ENCODE results near the gene GSK3A.

The GSK3A gene

DNA sequence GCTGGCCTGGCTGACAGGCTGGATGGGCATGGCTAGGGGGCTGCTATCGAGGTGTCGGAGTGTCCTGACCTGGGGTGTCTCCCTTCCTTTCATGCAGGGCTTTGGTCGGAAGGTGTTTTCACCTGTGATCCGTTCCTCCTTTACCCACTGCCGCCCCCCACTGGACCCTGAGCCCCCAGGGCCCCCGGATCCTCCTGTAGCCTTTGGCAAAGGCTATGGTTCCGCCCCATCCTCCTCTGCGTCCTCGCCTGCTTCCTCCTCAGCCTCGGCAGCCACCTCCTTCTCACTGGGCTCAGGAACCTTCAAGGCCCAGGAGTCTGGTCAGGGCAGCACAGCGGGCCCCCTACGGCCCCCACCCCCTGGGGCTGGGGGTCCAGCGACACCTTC lies 47.7 kb upstream of the GSK3A start:
- Histone ChIP-seq H3K79me2 (ENCODE audit: insufficient read depth, low read length) (peaks cover 18% of the 10 kb centered on the region), H3K36me3 (ENCODE audit: insufficient read depth, low read length) (peaks cover 66% of the 10 kb centered on the region; the same call in 1 of the 2 replicates), H3K4me2 (ENCODE audit: low read depth, low read length, poor library complexity, severe bottlenecking) (no peak overlapping the region), H4K20me1 (ENCODE audit: insufficient read depth, low read length, poor library complexity, severe bottlenecking) (peaks cover 17% of the 10 kb centered on the region), H3K27me3 (ENCODE audit: insufficient read depth, low read length, poor library complexity, severe bottlenecking) (no peaks in the 10 kb centered on the region), H3K9me3 (ENCODE audit: insufficient read depth, low read depth, low read length) (no peaks in the 10 kb centered on the region), H3K9me2 (replicated peaks; ENCODE audit: low read depth, low read length) (no peaks in the 10 kb centered on the region), H3K4me3 (ENCODE audit: low read length, poor library complexity, severe bottlenecking) (no peak overlapping the region), H3K4me1 (ENCODE audit: insufficient read depth, low read length, poor library complexity, severe bottlenecking) (peaks cover 13% of the 10 kb centered on the region), H3K9ac (ENCODE audit: low read depth, low read length, poor library complexity, severe bottlenecking) (no peak overlapping the region), H2AFZ (ENCODE audit: low read length) (no peak overlapping the region), H3F3A (ENCODE audit: low read depth) (no peaks in the 10 kb centered on the region)
- TF ChIP-seq, protein P1, sequence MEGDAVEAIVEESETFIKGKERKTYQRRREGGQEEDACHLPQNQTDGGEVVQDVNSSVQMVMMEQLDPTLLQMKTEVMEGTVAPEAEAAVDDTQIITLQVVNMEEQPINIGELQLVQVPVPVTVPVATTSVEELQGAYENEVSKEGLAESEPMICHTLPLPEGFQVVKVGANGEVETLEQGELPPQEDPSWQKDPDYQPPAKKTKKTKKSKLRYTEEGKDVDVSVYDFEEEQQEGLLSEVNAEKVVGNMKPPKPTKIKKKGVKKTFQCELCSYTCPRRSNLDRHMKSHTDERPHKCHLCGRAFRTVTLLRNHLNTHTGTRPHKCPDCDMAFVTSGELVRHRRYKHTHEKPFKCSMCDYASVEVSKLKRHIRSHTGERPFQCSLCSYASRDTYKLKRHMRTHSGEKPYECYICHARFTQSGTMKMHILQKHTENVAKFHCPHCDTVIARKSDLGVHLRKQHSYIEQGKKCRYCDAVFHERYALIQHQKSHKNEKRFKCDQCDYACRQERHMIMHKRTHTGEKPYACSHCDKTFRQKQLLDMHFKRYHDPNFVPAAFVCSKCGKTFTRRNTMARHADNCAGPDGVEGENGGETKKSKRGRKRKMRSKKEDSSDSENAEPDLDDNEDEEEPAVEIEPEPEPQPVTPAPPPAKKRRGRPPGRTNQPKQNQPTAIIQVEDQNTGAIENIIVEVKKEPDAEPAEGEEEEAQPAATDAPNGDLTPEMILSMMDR (conservative IDR thresholded peaks at IDR 0.05; ENCODE audit: low read length), result no peak
- no peak for TF ChIP-seq EZH2phosphoT487 (IDR thresholded peaks at IDR 0.05; ENCODE audit: borderline replicate concordance)

DNA sequence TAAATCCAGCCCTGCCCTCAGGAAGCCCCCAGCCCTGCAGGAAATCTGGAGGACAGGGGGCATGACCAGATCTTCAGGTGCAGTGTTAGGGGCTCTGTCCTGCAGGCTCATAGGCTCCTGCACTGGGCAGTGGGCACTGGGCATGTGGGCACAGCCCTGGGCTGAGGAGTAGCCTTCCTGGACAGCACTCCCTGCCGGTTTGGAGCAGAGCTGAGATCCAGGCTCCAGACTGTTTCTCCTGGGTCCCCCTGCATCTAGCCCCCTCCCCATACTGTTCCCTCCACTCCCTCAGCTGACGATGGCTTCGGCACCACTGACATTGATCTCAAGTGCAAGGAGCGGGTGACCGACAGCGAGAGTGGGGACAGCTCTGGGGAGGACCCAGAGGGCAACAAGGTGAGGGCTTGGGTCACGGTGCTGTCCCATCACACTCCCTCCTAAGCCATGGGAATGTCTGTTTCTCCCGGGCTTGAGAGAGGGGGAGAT lies 47.2 kb upstream of the GSK3A start:
- H3K9me3 ChIP-seq (ENCODE audit: insufficient read depth, low read depth, low read length), result no peaks in the 10 kb centered on the region
- peaks cover 64% of the 10 kb centered on the region; the same call in 1 of the 2 replicates for H3K36me3 ChIP-seq (ENCODE audit: insufficient read depth, low read length)
- H3K4me1 ChIP-seq (ENCODE audit: insufficient read depth, low read length, poor library complexity, severe bottlenecking), result peaks cover 19% of the 10 kb centered on the region
- TF ChIP-seq, protein P1 (conservative IDR thresholded peaks at IDR 0.05; ENCODE audit: low read length), result no peak
- H4K20me1 ChIP-seq (ENCODE audit: insufficient read depth, low read length, poor library complexity, severe bottlenecking), result peaks cover 22% of the 10 kb centered on the region
- no peak overlapping the region for H3K4me3 ChIP-seq (ENCODE audit: low read length, poor library complexity, severe bottlenecking)
- H3K79me2 ChIP-seq (ENCODE audit: insufficient read depth, low read length), result peaks cover 23% of the 10 kb centered on the region
- H3K9me2 ChIP-seq (replicated peaks; ENCODE audit: low read depth, low read length), result no peaks in the 10 kb centered on the region
- no peak overlapping the region for H2AFZ ChIP-seq (ENCODE audit: low read length)
- H3K27me3 ChIP-seq (ENCODE audit: insufficient read depth, low read length, poor library complexity, severe bottlenecking), result no peaks in the 10 kb centered on the region
- H3K4me2 ChIP-seq (ENCODE audit: low read depth, low read length, poor library complexity, severe bottlenecking), result no peak overlapping the region
- H3F3A ChIP-seq (ENCODE audit: low read depth), result no peaks in the 10 kb centered on the region
- H3K9ac ChIP-seq (ENCODE audit: low read depth, low read length, poor library complexity, severe bottlenecking), result no peak overlapping the region

DNA sequence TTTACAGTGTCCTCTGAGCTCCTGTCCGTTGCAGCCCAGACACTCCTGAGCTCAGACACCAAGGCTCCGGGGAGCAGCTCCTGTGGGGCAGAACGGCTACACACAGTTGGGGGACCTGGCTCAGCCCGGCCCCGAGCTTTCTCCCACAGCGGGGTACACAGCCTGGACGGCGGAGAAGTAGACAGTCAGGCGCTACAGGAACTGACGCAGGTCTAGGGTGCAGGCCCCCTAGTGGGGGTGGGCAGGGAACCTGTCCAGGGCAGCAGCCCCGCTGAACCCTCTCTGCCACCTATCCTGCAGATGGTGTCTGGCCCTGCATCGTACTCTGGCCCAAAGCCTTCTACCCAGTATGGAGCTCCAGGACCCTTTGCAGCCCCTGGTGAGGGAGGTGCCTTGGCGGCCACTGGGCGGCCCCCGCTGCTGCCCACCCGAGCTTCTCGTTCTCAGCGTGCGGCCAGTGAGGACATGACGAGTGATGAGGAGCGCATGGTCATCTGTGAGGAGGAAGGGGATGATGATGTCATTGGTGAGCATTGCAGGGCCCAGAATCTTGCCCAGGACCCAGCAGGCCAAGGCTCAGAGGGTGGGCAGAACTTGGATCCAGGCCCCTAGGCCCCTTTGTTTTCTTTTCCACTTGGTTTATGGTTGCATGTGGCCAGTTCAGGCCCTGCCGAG lies 46.6 kb upstream of the GSK3A start:
- H3K4me3 ChIP-seq (ENCODE audit: low read length, poor library complexity, severe bottlenecking), result no peak overlapping the region
- H3K36me3 ChIP-seq (ENCODE audit: insufficient read depth, low read length), result peaks cover 58% of the 10 kb centered on the region; the same call in 1 of the 2 replicates

More for the DNA sequence above, 46.6 kb upstream of the GSK3A start:
- H3F3A ChIP-seq (ENCODE audit: low read depth), result no peaks in the 10 kb centered on the region
- H3K9me2 ChIP-seq (replicated peaks; ENCODE audit: low read depth, low read length), result no peaks in the 10 kb centered on the region
- H3K4me2 ChIP-seq (ENCODE audit: low read depth, low read length, poor library complexity, severe bottlenecking), result no peak overlapping the region
- no peak overlapping the region for H2AFZ ChIP-seq (ENCODE audit: low read length)
- H3K9ac ChIP-seq (ENCODE audit: low read depth, low read length, poor library complexity, severe bottlenecking), result no peak overlapping the region
- peaks cover 25% of the 10 kb centered on the region for H3K79me2 ChIP-seq (ENCODE audit: insufficient read depth, low read length)
- TF ChIP-seq, protein P1 (conservative IDR thresholded peaks at IDR 0.05; ENCODE audit: low read length), result no peak
- TF ChIP-seq EZH2phosphoT487 (IDR thresholded peaks at IDR 0.05; ENCODE audit: borderline replicate concordance), result no peak
- no peaks in the 10 kb centered on the region for H3K27me3 ChIP-seq (ENCODE audit: insufficient read depth, low read length, poor library complexity, severe bottlenecking)
- H3K9me3 ChIP-seq (ENCODE audit: insufficient read depth, low read depth, low read length), result no peaks in the 10 kb centered on the region
- peaks cover 19% of the 10 kb centered on the region for H3K4me1 ChIP-seq (ENCODE audit: insufficient read depth, low read length, poor library complexity, severe bottlenecking)
- H4K20me1 ChIP-seq (ENCODE audit: insufficient read depth, low read length, poor library complexity, severe bottlenecking), result peaks cover 23% of the 10 kb centered on the region
